MM.1S (cell line): Measurements from ENCODE around the gene MFSD6.

ENCODE experiments used
- EZH2 ChIP-seq: fragments of 300-600 bp; sonication (generic); optimal IDR thresholded peaks from 2 replicates; pipeline ENCODE3; 2017; ENCODE audit warnings: low read depth, mild to moderate bottlenecking, antibody characterized with exemption, low read length, mixed read lengths
- TF ChIP-seq, protein P1 (sequence below): fragments of 300-600 bp; sonication (generic); IDR thresholded peaks from 2 replicates; pipeline ENCODE4 v1.5.1; 2016; ENCODE audit warnings: antibody characterized with exemption, low read length, mixed read lengths

GRCh38 chr2:190361572-190361971 lies 46.6 kb upstream of the MFSD6 start:
- TF ChIP-seq, protein P1, sequence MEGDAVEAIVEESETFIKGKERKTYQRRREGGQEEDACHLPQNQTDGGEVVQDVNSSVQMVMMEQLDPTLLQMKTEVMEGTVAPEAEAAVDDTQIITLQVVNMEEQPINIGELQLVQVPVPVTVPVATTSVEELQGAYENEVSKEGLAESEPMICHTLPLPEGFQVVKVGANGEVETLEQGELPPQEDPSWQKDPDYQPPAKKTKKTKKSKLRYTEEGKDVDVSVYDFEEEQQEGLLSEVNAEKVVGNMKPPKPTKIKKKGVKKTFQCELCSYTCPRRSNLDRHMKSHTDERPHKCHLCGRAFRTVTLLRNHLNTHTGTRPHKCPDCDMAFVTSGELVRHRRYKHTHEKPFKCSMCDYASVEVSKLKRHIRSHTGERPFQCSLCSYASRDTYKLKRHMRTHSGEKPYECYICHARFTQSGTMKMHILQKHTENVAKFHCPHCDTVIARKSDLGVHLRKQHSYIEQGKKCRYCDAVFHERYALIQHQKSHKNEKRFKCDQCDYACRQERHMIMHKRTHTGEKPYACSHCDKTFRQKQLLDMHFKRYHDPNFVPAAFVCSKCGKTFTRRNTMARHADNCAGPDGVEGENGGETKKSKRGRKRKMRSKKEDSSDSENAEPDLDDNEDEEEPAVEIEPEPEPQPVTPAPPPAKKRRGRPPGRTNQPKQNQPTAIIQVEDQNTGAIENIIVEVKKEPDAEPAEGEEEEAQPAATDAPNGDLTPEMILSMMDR = no peak
- TF ChIP-seq EZH2 = no peak
